HK-2 (cell line): ENCODE data around the gene DSCAM.

Source experiments
- DNase-seq: peaks from one replicate; pipeline ENCODE4 v3.0.0-alpha.2; 2018; ENCODE audit not compliant: unreplicated experiment

DSCAM gene

DNA sequence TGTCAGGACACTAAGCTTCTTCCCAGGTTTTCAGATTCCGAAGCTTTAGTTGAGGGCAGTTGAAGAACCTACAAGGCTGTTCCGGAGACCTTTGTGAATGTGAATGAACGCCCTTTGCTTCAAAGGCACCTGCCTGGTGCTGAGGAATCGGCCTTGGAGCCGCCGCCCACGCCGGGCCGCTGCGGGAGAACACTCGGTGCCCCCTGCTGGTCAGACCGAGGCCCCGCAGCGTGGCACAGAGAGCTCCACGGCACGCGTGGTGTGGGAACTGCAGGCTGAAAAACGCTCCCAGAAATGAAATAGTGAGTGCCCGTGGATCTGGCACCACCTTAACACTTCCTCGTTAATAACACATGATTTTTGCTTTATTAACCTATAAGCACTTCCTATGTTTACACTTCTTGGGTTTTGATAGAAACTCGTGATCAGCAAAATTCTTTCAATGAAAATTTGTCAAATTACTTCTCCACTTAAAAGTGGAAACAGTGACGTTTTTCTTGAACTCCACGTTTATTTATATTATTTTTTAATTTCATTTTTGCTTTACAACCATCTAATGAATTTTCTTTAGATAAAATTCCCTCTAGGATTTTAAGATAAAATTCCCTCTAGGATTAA lies 460.6 kb downstream of the DSCAM start:
- peak; percentile 22 for DNase-seq

DNA sequence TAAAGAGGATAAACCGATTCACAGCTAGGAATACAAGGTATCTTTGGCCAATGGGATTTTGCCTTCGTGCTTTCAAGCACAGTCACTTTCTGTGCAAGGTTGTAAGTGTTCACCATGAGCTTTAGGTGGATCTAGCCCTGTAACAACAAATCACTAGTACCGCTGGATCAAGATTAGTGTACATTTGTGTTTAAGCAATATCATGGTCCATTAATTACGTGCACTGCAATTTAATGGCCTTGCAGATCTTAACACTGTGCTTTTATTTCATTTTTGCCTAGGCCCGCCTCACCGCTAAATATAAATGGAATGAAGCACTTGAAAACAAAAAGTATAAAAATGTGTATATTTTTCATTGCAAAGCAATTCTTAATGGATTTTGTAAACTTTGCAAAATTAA lies 461.1 kb downstream of the DSCAM start:
- no peak for DNase-seq

DNA sequence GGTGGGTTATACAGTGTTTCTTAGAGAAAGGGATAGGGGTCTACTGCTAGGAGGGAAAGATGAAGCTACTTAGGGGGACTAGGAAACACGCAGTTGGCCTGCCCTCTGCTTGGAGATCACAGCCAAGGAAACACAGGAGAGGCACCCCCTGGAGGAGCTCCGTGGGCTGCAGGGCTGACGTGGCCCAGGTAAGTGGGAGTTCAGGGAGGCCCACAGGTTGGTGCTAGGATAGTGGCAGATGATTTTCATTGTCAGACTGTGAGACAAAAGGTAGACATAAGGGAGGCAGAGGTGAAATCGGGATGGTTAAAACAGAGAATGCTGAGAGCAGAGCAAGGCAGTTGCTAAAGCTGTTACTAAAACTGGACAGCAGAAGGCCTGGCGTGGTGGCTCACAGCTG lies 463.0 kb downstream of the DSCAM start:
- DNase-seq, result no peak

DNA sequence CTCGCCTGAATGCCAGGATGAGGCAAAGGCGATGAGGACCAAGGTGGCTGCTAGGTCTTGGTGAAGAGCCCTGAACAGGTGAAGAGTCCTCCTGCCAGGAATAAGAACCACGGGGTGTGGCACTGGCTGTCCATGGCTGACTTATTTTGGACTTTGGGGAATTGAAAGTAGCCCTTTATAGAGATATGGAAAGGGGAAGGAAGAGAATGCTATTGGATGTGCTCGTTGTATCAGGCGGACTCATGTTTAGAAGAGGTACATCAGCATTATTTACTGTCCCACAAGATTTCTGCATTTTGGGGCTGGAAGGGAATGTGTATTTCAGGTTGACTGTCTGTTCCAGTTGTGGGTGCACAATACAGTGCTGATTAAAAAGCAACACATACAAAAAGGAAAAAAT lies 465.8 kb downstream of the DSCAM start:
- DNase-seq, result no peak

DNA sequence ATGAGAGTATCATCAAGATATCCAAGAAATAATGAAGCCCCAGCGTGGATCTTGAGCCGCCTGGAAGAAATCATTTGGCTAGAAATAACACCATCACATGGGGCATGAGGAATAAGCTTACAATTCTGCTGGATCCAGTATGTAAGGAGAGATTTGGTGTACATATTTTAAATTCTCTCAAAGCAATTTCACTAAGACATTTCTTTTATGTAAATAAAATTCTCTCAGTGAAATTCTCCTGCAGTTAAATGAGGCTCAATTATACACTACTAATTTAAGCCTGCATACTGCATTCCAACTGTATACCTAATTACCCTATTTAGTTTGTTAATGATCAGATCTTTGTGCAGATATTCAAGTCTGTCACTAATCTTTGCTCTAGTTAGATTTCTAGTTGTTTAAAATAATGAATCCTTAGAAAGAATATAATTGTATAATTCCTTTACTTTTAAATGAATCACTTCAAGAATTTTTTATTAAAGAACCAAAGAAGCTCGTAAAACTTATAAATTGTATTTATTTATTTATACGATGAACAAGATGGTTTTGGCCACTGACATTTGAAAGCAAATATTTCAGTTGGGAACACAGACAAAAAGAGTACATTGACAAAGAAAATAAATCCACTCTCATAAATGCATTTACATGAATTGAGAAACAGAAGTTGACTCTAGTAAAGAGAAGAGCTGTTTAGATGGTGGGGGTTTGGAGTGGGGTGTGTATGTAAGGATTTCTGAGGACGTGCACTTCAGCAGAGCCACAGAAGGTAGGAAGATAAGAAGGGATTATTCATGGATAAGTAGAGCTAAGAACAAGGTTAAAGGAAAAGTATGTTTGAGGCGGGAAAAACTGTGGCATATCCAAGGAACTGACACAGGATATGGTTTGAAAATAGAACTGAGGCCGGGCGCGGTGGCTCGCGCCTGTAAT lies 466.8 kb downstream of the DSCAM start:
- no peak for DNase-seq

DNA sequence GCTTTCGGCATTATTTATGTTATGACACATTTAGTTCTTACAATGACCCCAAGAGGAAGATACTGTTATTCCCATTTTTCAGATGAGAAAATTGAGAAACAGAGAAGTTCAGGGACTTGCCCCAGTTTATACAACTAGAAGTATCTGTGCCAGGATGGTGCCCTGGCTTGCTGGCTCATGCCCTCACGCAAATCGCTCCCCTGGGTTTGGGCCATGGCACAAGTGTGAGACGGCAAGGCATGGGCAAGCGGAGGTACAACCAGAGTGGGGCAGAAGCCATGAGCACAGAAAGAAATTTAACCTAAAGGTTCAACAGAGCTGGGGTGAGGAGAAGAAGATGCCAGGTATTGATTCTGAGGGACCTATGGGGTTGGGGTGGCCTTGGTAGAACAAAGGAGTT lies 469.8 kb downstream of the DSCAM start:
- DNase-seq, result no peak

DNA sequence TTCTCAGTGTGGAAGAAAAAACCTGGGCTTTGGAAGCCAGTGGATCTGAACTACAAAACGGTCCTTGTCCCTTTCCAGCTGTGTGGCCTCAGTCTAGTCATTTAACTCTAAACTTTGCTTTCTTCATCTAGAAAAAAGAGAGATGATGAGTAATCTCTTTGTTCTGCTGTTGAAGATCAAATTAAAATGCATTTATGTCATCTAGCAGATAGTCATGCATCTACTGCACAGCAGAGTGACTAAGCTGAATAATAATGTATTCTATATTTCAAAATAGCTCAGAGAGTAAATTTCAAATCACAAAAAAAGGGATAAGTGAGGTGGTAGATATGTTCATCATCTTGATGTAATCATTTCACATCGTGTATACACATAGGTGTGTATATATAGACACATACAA lies 473.2 kb downstream of the DSCAM start:
- DNase-seq, result no peak

DNA sequence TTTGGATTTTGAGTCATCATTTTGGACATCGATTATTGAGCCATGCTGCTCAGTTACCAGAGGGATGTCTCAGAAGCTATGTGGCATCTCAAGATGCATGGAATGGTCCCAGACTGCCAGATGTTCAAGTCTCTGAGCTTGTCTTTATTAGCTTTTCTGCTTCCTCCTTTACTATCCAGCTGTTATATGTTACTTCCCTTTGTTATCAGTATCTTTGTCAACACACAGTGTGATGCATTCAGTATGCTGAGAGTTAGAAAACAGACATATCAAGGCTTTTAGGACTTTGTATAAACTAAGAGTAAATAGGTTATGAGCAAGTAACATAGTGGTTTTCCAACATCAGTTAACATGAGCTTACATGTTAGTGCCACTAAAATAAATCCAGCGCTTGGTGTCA lies 474.5 kb downstream of the DSCAM start:
- DNase-seq, result no peak

DNA sequence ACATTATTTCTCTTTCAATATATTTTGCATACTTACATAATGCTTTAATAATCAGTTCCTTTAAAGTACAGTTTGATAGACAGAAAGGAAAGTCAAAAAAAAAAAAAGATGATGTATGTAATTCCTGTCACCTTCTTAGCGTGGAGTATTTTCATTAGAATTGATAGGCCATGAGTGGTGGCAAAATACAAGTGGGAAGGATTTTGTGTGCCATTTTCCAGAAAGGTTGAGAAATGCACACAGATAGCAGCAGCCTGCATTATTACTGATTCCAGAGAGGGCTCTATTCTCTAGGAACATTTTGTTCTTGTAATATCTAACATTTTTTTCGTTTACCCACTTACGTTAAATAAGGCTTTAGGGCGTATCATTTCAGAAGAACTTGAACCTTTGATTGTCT lies 475.6 kb downstream of the DSCAM start:
- DNase-seq, result no peak

DNA sequence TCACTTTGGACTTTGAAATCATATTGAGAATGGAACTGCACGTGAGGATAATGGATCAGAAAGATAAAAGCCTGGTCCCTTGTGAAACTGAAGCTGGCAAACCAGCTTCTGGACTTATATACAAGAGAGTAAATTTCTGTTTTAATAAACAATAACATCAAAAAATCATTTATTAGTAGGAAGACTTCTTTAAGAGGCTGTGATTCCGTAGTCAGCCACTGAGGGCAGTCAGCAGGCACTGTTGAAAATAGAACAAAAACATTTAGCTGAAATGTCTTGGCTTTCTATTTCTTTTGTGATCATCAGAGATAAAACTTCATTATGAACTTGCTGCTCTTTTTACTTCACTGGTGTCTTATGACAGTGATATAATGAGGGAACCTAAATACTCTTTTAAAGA lies 490.3 kb downstream of the DSCAM start:
- no peak for DNase-seq

DNA sequence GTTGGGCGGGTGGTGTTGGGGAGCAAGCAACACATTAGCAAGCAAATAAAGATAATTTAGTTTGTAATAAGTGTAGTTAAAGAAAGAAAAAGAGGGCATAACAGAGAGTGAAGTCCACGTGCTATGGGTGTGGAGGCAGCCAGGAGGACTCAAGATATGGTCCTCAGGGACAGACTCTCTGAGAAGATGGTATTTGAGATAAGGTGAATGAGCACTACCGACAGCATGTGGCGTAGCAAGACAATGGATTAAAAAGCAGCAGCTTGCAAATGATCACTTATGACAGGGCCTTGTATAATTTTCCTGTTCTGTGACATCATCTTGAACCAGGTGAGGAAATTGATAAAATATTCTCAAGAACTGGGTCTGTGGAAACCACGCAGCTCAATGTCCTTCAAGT lies 491.9 kb downstream of the DSCAM start:
- no peak for DNase-seq

DNA sequence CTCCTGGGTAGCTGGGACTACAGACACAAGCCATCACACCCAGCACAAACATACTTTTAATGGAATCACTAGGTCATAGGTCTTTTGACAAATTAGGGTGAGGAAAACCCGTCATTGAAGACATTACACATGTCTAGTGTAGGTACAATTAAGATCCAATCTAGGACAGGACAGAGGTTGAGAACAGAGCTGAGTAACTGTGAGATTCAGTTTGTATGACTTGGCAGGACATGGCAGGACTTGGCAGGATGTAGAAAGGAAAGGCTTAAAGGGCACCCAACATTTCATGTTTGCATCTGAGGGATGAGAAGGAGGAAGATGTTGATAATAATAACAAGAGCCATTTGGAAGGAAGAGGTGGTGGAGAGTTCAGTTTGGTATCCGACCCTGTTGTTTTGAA lies 496.0 kb downstream of the DSCAM start:
- DNase-seq, result no peak

DNA sequence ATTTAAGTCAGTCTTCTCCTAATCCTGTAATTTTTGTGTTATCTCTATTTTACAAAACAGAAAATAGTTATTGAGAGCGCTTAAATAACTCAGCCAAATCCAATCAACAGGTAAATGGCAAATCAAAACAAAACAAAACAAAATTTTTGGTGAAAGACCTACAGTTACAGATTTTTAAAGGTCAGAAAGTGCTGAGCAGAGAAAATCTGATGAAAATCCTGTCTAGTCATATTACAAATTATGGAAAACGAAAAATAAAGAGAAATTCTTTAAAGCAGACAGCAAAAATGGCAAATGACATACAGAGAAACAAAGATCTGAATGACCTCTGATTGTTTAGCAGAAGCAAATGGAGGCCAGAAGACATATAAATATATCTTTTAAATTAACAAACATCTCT lies 497.4 kb downstream of the DSCAM start:
- DNase-seq, result no peak

DNA sequence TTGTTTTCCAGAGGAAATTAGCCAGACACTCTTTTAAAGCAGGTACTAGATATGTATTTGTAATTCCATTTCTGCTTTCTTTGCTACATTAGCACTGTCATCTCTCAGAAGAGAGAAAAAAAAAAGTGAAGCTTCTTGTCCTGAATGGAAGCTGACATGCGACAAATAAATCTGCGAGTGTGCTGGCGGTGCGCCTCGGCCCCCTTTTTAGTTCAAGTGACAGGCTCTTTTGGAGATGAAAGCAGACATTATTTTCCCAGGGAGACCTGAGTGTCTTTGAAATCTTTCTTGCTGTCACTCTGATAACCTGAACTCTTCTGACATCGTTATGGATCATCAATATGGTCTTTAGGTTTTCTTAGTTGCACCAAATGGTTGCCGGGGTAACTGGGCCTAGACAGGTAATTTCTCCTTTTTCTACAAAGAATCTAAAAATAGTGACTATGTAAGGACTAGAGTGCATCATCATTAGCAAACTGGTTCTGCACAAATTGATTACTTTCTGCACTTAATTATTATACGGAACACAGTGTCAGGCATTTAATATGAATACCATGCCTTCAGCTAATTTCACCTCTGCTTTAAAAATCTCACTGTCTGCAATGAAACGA lies 501.1 kb downstream of the DSCAM start:
- DNase-seq, result no peak

DNA sequence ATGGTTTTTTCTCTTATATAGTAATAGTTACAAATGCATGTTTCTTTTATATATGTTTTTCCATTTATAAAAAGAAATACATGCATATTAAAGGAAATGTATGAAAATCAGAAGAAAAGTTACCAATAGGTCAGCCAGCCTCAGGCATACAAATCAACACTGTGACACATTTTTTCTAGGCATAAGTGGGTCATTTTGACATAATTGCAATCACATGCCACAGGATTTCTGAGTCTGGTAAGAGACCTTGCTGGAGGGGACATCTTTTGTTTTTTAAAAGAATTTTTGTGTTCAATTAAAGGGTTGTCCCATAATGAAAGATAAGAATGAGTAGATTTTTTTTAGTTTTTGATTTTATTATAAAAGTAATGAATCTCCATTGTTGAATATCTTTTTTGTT lies 506.6 kb downstream of the DSCAM start:
- no peak for DNase-seq

DNA sequence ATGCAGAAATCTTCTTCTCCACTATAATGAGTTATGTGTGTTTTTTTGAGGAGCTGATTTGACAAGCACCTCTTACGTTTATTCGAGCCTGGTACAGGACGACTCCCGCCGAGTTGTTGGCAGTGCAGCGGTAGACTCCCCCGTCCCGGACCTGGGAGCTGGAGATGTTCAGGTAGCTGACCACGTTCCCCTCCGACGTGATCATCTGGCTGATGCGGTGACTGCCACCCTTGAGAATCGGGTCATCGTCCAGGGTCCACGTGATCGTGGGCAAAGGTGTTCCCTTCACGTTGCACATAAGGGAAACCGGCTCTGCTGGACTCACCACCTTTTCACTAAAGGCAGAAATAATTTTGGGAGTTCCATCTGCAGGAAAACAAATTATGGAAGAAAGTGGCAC lies 507.9 kb downstream of the DSCAM start:
- no peak for DNase-seq

DNA sequence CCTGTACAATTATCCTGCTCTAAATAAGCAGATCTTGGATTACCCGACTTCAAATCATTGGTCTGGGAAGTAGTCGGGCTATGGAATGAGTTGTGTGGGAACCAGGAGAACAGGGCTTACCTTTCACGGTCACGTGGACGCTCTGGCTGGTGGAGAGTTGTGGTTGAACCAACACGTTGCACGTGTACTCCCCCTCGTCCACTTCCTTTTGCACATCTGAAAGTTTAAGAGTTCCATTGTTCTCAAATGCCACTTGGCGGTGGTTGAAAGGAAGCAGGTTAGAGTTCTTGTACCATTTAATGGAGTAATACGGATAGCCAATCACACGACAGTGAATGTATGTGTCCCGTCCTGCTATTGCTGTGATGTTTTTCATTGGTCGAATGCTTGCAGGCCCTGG lies 509.0 kb downstream of the DSCAM start:
- no peak for DNase-seq

DNA sequence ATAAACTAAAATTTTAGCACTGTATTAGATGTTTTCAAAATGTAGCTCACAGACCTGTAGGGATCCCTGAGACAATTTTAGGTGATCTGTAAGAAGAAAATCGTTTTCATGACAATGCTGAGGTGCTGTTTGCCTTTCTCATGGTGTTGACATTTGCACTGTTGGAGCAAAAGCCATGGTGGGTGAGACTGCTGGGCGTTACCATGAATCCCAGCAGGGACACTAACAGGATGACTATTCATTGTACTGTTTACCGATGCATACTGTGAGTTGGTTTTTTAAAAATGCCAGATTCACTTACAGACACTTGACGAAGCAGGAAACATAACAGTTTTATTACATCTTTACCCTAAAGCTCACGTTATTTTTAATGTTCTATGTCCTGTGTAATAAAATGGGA lies 511.3 kb downstream of the DSCAM start:
- no peak for DNase-seq

DNA sequence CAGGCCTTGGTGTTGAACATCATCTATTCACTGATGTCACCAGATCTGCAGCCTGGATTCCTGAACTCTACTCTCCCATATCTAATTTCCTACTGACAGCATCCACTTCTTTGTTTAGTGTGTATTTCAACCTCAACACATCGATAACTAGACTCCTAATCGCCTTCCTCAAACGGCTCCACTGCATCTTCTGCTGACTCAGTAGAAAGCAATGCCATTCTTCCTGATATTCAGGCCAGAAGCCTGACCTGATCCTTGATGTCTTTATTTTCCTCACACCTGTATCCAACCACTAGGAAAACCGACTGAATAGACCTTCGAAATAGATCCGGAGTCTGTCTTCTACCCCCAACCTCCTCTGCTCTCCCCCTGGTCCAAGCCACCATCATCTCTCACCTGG lies 512.8 kb downstream of the DSCAM start:
- DNase-seq, result no peak

DNA sequence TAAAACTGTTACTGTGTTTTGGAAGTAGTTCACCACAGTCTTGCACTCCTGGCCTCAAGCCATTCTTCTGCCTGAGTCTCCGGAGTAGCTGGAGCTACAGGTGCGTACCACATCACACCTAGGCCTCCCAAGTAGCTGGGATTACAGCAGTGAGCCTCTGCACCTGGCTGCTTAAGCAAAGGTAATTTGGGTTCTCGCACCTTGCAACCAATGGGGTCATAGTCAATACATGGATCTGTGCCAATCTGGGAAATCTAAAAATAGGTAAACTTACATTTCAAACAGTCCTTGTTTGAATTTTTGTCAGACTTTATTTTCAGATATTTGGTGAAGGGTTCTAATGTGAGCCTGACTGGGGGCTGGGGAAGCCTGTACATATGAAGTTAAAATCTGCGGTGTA lies 513.2 kb downstream of the DSCAM start:
- no peak for DNase-seq

DNA sequence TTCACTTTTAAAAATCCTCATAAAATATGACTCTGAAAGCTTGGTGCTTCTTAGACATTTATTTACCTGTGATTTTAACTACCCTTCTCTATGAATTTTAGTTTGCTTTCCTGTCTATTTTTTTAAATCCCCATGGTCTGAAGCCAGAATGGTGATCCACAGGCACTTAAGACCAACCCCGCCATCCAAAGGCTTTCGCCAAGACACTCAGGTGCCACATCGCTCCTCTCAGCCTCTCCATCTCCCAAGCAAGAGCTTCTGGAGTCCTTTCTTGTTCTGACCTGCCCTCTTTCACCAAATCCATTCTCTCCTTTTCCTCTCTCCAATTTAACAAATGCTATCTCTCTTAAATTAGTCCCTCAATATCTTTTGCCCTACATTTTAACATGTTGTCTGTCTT lies 515.2 kb downstream of the DSCAM start:
- DNase-seq, result no peak

DNA sequence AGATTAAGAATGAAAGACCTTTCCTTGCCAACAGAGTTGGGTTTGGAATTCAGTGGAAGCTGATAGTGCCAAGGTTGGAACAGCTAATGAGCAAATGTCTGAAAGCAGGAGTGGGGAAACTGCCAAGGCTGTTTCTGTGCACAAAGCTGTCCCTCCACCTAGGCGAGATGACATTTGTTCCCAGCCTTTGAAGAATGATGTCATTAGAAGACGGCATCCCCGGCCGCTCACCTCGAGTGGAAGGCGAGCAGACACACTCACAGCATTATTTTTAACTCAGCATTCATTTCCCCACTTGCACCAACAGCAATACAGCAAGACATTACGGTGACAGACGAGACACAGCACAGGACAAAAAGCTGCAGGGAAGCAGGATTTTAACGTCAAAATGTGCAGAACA lies 515.8 kb downstream of the DSCAM start:
- DNase-seq, result no peak

DNA sequence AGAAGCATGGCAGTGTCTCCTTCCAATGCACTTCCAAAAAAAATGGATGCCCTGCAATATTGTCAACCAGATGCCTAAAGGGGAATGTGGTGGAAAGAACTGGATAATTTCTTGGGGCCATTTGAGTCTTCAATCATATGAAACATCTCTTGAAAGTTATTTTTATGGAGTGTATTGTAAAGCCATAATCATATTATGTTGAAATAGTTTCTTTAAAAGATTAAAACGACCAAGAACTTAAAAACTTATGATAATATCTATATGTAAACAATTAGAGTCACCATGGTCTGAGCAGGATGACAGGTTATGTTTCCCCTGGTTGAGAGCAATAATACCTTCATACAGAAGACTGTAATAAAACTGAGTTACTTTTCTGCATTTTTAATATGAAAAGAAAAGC lies 522.6 kb downstream of the DSCAM start:
- no peak for DNase-seq
